ENCODE results near the gene ZNF565. TPM values are rescaled to one million over a fixed set of nuclear protein-coding genes. Genes with fewer than 3 reads are reported as not detected.
"Not testable (repeated sequence)": the region's sequence is repeated elsewhere in the genome, so short reads cannot be mapped to it uniquely, and the experiment has no call there.

The ZNF565 gene
- total RNA-seq, 1 donor from 2014 or later: 6.6 TPM

- no peaks in the 10 kb centered on the region for H3K4me1 Mint-ChIP-seq (ENCODE audit: unreplicated experiment)
- no peak for DNase-seq (ENCODE audit: extremely low spot score, unreplicated experiment)
- no peak for TF ChIP-seq CTCF (IDR thresholded peaks at IDR 0.05)
- H3K27ac Mint-ChIP-seq (ENCODE audit: unreplicated experiment): no peak overlapping the region
- no peaks in the 10 kb centered on the region for H3K27me3 Mint-ChIP-seq (ENCODE audit: unreplicated experiment)
- H3K9me3 Mint-ChIP-seq (ENCODE audit: unreplicated experiment): no peaks in the 10 kb centered on the region
- H3K4me3 Mint-ChIP-seq (ENCODE audit: unreplicated experiment): no peak overlapping the region
- H3K36me3 Mint-ChIP-seq (ENCODE audit: unreplicated experiment): peaks cover 7% of the 10 kb centered on the region
These were observed 31.7 kb downstream of the ZNF565 start for GRCh38 chr19:36182612-36183244.

GRCh38 chr19:36179077-36179476 lies 35.4 kb downstream of the ZNF565 start:
- not testable (repeated sequence) for H3K27ac Mint-ChIP-seq (ENCODE audit: unreplicated experiment); H3K36me3 Mint-ChIP-seq (ENCODE audit: unreplicated experiment); H3K9me3 Mint-ChIP-seq (ENCODE audit: unreplicated experiment); H3K4me3 Mint-ChIP-seq (ENCODE audit: unreplicated experiment); H3K4me1 Mint-ChIP-seq (ENCODE audit: unreplicated experiment); DNase-seq (ENCODE audit: extremely low spot score, unreplicated experiment); H3K27me3 Mint-ChIP-seq (ENCODE audit: unreplicated experiment)

GRCh38 chr19:36173846-36174245 lies 40.6 kb downstream of the ZNF565 start:
- H3K27me3 Mint-ChIP-seq (ENCODE audit: unreplicated experiment); H3K27ac Mint-ChIP-seq (ENCODE audit: unreplicated experiment); DNase-seq (ENCODE audit: extremely low spot score, unreplicated experiment); H3K4me3 Mint-ChIP-seq (ENCODE audit: unreplicated experiment); H3K9me3 Mint-ChIP-seq (ENCODE audit: unreplicated experiment); H3K4me1 Mint-ChIP-seq (ENCODE audit: unreplicated experiment); H3K36me3 Mint-ChIP-seq (ENCODE audit: unreplicated experiment): not testable (repeated sequence)

- TF ChIP-seq CTCF (IDR thresholded peaks at IDR 0.05): no peak
- Mint-ChIP-seq H3K4me3 (ENCODE audit: unreplicated experiment) (no peak overlapping the region), H3K9me3 (ENCODE audit: unreplicated experiment) (no peaks in the 10 kb centered on the region), H3K36me3 (ENCODE audit: unreplicated experiment) (no peaks in the 10 kb centered on the region), H3K27ac (ENCODE audit: unreplicated experiment) (no peak overlapping the region), H3K27me3 (ENCODE audit: unreplicated experiment) (no peaks in the 10 kb centered on the region), H3K4me1 (ENCODE audit: unreplicated experiment) (peaks cover 3% of the 10 kb centered on the region)
- no peak for DNase-seq (ENCODE audit: extremely low spot score, unreplicated experiment)
These were observed 41.6 kb downstream of the ZNF565 start for GRCh38 chr19:36172852-36173251.

- DNase-seq (ENCODE audit: extremely low spot score, unreplicated experiment): no peak
- Mint-ChIP-seq H3K9me3 (ENCODE audit: unreplicated experiment) (no peaks in the 10 kb centered on the region), H3K27ac (ENCODE audit: unreplicated experiment) (no peak overlapping the region), H3K4me3 (ENCODE audit: unreplicated experiment) (no peak overlapping the region), H3K4me1 (ENCODE audit: unreplicated experiment) (peaks cover 3% of the 10 kb centered on the region), H3K36me3 (ENCODE audit: unreplicated experiment) (no peaks in the 10 kb centered on the region), H3K27me3 (ENCODE audit: unreplicated experiment) (no peaks in the 10 kb centered on the region)
- TF ChIP-seq CTCF (IDR thresholded peaks at IDR 0.05): no peak
These were observed 45.2 kb downstream of the ZNF565 start for GRCh38 chr19:36169084-36169760.

GRCh38 chr19:36163813-36164212 lies 50.7 kb downstream of the ZNF565 start:
- no peaks in the 10 kb centered on the region for H3K9me3 Mint-ChIP-seq (ENCODE audit: unreplicated experiment)
- no peak for DNase-seq (ENCODE audit: extremely low spot score, unreplicated experiment)
- H3K4me1 Mint-ChIP-seq (ENCODE audit: unreplicated experiment): no peaks in the 10 kb centered on the region
- no peak for TF ChIP-seq CTCF (IDR thresholded peaks at IDR 0.05)
- H3K27ac Mint-ChIP-seq (ENCODE audit: unreplicated experiment): no peak overlapping the region
- H3K36me3 Mint-ChIP-seq (ENCODE audit: unreplicated experiment): peaks cover 4% of the 10 kb centered on the region
- no peak overlapping the region for H3K4me3 Mint-ChIP-seq (ENCODE audit: unreplicated experiment)
- no peaks in the 10 kb centered on the region for H3K27me3 Mint-ChIP-seq (ENCODE audit: unreplicated experiment)
